HCT116 (cell line): ENCODE measurements around the gene SPARC.

ENCODE experiments used
- POLR2A ChIP-seq: IDR thresholded peaks from 2 replicates; pipeline ENCODE4 v1.7.0; 2011; ENCODE audit warnings: borderline replicate concordance; ENCODE audit not compliant: insufficient read depth, insufficient read length; ENCODE audit errors: extremely low read depth
- POLR2AphosphoS5 ChIP-seq: IDR thresholded peaks from 2 replicates; pipeline ENCODE4 v1.6.1; 2011; ENCODE audit warnings: mild to moderate bottlenecking, low read depth, low read length, moderate library complexity

- TF ChIP-seq POLR2AphosphoS5: no peak
- no peak for TF ChIP-seq POLR2A
These were observed 59.1 kb downstream of the SPARC start for GRCh38 chr5:151627650-151628049.
